ENCODE results near the gene NOA1. TPM values are rescaled to one million over a fixed set of nuclear protein-coding genes. Genes with fewer than 3 reads are reported as not detected.

NOA1 gene
- total RNA-seq, 1 donor from 2014 or later: 24.8 TPM

DNA sequence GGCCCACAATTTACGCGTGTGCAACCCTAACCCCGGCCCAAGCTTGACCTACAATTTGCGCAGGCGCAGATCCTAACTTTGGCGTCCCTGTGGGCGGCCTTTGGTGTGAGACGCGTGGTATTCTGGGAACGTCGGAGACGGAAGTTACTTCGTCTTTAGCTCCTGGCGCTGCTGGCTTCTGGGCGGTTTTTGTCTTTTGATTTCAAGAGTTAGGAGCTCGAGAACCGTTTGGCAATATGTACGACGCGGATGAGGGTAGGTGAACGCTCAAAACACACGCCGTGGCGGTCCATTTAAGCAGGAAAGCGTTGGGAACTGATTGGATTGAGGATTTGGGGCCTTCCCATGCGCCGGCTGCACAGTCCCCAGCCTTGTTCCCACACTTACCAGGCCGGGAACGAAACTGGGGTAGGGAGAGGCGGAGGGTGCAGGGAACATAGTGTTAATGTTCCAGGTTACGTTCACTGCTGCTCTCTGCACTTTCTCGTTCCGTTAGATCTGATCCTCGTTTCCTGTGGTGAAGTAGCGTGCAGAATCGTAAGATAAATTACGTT, 1.4 kb upstream of the NOA1 start, which contains the start of gene POLR2B:
Gene POLR2B (plus strand): TSS at position 147 of the 554 bp plus-strand sequence. CDS start 90 bp downstream, at position 237.
- peak within 1 kb of the TSS; percentile 67 for H3K4me3 ChIP-seq (ENCODE audit: low read depth, low read length)
- DNase-seq (ENCODE audit: low read depth): peak; percentile 66
- TF ChIP-seq, protein P1, sequence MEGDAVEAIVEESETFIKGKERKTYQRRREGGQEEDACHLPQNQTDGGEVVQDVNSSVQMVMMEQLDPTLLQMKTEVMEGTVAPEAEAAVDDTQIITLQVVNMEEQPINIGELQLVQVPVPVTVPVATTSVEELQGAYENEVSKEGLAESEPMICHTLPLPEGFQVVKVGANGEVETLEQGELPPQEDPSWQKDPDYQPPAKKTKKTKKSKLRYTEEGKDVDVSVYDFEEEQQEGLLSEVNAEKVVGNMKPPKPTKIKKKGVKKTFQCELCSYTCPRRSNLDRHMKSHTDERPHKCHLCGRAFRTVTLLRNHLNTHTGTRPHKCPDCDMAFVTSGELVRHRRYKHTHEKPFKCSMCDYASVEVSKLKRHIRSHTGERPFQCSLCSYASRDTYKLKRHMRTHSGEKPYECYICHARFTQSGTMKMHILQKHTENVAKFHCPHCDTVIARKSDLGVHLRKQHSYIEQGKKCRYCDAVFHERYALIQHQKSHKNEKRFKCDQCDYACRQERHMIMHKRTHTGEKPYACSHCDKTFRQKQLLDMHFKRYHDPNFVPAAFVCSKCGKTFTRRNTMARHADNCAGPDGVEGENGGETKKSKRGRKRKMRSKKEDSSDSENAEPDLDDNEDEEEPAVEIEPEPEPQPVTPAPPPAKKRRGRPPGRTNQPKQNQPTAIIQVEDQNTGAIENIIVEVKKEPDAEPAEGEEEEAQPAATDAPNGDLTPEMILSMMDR (conservative IDR thresholded peaks at IDR 0.05; ENCODE audit: low read depth, low read length): no peak

DNA sequence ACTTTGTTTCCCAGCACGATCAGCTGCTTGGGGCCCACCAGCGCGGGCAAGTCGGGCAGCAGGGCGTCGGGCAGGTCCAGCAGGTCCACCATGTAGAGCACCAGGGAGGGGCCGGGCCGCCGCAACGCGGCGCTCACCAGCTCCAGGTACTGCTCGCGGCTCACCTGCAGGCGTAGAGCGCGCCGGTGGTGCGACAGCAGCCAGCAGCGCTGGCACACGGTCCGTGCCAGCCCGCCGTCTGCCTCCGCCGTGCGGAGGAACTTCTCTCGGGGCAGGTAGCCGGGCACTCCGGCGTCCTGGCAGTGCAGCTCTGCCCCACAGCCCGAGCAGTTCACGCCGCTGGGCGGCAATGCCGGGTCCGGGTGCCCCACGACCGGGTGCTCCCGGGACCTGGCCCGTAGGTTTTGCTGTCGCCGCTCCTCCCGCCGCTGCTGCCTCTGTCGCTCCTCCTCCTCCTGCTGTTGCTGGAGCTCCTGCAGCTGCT, 527 bp downstream of the NOA1 start:
- H3K4me3 ChIP-seq (ENCODE audit: low read depth, low read length): peak overlapping the region; percentile 67
- TF ChIP-seq, protein P1 (conservative IDR thresholded peaks at IDR 0.05; ENCODE audit: low read depth, low read length): peak; percentile 7
- DNase-seq (ENCODE audit: low read depth): no peak

DNA sequence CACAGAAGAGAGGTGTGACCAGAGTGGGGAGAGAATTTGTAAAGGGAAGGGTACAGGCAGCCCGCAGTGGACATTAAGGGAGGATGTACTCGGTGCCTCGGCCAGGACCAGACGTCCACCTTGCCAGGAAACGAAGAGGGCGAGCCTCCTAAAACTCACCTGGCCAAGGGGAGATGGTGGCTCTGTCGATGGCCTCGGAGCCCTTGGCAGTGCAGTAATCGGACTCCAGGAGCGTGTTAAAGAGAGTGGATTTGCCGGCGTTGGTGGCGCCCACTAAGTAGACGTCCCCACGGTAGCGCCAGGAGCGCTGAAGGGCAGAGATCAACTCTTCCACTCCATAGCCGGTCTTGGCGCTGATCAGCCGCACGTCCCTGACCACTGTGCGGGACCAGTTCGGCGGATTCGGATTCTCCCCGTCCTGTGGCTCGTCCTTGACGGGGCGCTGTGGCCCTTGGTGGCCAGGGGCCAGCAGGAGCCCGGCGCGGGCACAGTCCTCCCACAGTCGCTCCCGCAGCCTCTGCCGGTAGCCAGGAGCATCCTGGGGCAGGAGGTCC, 1.0 kb downstream of the NOA1 start:
- H3K4me3 ChIP-seq (ENCODE audit: low read depth, low read length): peak overlapping the region; percentile 67
- DNase-seq (ENCODE audit: low read depth): no peak
- TF ChIP-seq, protein P1 (conservative IDR thresholded peaks at IDR 0.05; ENCODE audit: low read depth, low read length): no peak

DNA sequence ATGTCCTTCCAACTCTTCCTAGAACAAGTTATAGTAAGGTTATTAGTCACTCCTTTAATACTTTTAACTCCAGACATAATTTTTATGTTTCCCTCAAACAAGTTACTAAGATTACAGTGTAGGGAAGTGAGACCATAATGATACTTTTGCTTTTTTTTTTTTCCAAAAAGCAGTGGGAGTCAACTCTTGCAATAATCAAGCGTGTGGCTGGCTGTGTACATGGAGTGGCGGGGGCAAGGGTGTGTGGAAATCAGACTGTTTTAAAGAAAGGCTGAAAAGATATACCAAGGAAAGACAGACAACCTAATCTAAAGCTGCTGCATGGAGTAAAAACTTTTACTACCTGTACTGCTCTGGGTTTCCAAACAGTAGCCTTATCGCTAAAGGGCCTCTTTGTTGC, 4.1 kb downstream of the NOA1 start:
- H3K4me3 ChIP-seq (ENCODE audit: low read depth, low read length): no peak overlapping the region
- DNase-seq (ENCODE audit: low read depth): no peak
- TF ChIP-seq, protein P1 (conservative IDR thresholded peaks at IDR 0.05; ENCODE audit: low read depth, low read length): no peak

DNA sequence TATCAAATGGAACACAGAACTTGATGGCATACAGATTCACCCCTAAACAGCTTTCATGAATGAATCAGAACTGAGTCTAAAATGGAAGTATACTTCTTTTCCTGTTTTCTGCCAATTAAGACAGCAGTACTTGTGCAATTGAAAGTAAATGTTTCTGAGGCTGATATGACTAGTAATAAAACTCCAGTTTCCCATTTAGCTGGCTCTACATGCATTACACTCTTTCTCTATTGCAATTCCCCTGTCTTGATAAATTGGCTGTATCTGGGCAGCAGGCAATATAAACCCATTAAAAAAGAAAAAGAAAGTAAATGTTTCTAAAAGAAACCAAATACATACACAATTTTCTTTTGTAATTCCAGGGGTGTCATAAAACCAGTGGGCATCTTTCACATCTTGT, 4.6 kb downstream of the NOA1 start:
- DNase-seq (ENCODE audit: low read depth): no peak
- TF ChIP-seq, protein P1 (conservative IDR thresholded peaks at IDR 0.05; ENCODE audit: low read depth, low read length): no peak
- H3K4me3 ChIP-seq (ENCODE audit: low read depth, low read length): no peak overlapping the region

DNA sequence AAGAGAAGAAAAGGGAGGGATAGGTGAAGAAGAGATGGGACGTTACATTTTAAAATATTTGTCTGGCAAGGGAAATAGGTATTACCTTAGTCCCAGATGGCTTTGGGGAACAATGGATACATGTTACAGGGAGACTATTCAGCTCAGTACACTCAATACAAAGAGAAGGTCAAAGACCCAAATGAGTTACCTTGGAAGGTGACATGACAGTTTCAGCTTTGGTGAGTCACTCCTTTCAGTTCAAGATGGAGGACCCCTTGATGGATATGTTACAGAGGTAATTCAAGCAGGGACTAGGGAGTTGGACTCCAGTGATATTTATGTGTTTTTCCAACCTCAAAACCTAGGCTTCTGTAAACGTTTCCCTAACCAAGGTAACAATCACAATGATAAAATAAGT, 5.0 kb downstream of the NOA1 start:
- TF ChIP-seq, protein P1 (conservative IDR thresholded peaks at IDR 0.05; ENCODE audit: low read depth, low read length): no peak
- DNase-seq (ENCODE audit: low read depth): no peak
- H3K4me3 ChIP-seq (ENCODE audit: low read depth, low read length): no peak overlapping the region

DNA sequence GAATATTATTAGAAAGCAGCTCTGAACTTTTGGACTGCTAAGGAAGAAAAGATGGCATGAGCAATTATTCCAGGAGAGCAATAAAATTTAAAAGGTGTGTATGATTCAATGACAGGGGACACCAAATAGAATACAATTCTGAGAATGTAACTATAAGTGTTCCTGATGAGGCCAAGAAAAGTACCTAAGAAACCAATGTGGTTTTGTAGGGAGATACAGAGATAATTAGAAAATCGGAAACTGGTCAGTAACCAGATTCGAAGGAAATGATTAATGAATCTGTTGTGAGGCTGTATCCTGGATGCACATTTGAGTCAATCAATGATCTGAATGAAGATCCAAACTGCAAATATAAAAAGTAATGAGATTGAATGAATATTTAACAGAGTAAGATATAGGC, 6.0 kb downstream of the NOA1 start:
- TF ChIP-seq, protein P1 (conservative IDR thresholded peaks at IDR 0.05; ENCODE audit: low read depth, low read length): no peak
- no peak overlapping the region for H3K4me3 ChIP-seq (ENCODE audit: low read depth, low read length)
- DNase-seq (ENCODE audit: low read depth): no peak

All from epithelial cell of proximal tubule (primary cell).